ENCODE results near the gene NAT16.
"Not testable (repeated sequence)": the region's sequence is repeated elsewhere in the genome, so short reads cannot be mapped to it uniquely, and the experiment has no call there.

The NAT16 gene

DNA sequence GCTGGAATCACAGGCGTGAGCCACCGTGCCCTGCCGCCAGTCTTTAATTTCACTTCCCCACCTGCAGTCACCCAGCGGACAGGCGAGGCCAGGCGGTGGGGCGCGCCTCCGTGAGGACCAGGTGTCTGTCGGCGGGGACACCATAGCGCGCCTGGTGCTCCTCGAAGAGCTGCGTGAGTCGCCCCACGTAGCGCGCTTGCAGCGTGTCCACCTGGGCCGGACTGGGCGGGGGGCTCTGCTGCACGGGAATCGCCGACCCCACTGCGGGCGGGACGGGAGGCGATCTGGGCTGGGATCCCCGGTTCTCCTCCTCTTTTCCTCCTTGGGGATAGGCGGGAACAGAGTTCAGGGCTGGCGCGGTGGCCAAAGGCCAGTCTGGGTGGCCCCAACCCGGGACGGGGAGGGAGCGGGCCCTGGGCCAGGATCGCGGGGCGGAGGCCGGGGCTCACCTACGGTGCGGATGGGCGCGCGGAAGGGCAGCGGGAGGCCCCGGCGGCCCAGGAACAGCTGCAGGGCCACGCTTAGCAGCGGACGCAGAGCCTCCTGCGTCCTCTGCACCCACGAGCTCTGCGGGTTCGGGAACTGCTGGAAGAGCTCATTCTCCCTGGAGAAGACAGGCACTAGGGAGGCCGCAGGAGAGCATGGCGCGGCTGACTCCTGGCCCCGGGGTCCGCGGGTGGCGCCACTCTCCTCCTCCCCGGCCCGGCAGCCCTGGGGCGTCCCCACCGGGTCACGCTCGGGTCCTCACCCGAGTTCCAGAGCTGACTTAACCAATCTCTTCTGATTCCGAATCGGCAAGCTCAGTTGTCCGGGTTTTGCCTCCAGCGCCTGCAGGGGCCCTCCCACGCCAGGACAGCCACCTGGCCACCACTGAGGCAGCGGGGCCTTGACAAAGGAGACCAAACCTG, 21.9 kb upstream of the NAT16 start:
- no peak for DNase-seq (ENCODE audit: low read depth, low spot score)

DNA sequence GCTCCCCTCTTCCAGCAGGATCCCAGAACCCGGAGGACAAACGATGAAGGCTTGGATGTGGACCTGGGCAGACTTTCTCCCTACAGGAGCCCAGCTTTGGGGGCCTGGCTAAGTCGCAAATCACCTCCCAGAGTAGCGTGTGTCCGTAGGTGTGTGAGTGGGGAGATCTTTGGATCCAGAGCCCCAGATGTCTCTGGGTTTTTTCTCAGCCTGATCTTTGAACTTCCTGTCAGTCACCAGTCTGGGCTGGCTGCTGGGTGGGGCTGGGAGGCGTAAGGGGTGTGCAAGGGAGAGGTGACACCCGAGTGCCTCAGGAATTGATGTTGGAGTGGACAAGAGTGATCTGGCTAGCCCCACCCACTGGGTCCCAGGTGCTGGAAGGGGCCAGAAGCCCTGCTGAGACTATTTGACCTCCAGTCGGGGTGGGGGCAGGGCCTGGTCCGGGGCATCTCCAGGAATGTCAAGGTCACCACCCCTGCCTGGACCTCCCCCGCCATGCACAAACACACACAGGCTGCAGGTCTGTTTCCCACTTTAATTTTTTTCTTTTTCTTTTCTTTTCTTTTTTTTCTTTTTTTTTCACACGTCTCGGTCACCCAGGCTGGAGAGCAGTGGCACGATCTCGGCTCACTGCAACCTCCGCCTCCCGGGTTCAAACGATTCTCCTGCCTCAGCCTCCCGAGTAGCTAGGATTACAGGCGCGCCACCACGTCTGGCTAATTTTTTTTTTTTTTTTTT, 20.9 kb upstream of the NAT16 start, which contains the start of gene MOGAT3:
TSS of gene MOGAT3 (minus strand) at position 175 of the 738 bp plus-strand sequence. CDS start 182 bp downstream, outside the sequence.
- no peak for DNase-seq (ENCODE audit: low read depth, low spot score)

DNA sequence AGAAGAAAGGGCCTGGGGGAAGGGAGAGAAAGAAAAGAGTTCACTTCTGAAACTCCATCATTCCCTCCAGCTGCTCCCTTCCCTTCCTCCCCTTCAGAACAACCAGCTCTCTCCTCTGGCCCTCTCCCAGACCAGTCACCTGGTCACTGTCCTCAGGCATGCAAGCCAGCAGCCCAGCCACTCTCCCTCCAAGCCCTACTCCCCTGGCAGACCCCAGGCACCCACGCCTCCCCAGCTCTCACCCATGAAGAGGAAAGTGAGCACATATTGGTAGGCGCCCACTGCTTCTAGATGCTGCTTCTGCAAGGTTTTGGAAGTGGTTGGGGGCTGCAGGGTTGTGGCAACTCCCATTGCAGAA, 20.4 kb upstream of the NAT16 start:
- no peak for DNase-seq (ENCODE audit: low read depth, low spot score)

DNA sequence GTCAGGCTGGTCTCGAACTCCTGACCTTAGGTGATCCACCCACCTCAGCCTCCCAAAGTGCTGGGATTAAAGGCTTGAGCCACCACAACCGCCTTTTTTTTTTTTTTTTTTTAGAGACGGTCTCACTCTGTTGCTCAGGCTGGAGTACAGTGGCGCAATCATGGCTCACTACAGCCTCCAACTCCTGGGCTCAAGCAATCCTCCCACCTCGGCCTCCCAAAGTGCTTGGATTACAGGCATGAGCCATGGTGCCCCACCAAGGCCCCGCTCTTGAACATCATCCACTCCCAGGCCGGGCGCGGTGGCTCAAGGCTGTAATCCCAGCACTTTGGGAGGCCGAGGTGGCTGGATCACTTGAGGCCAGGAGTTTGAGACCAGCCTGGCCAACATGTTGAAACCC, 19.4 kb upstream of the NAT16 start:
- not testable (repeated sequence) for DNase-seq (ENCODE audit: low read depth, low spot score)

DNA sequence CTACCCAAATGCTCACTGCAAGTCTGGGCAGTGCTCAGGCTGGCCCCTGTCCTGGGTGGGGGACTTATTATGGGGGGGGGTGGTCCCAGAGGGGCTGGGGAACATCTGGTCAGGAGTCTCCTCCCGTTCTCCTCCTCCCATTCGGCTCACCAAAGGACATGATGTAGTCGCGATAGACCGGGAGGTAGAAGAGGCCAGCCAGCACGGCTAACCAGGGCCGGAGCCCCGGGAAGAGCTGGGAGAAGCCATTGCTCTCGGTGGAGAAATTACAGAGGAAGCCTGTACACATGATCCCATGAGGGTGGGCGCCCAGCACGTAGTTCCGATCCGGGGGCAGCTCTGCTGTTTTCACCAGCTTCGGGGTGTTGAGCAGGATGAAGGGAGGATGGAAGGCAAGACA, 18.4 kb upstream of the NAT16 start:
- DNase-seq (ENCODE audit: low read depth, low spot score) = no peak

DNA sequence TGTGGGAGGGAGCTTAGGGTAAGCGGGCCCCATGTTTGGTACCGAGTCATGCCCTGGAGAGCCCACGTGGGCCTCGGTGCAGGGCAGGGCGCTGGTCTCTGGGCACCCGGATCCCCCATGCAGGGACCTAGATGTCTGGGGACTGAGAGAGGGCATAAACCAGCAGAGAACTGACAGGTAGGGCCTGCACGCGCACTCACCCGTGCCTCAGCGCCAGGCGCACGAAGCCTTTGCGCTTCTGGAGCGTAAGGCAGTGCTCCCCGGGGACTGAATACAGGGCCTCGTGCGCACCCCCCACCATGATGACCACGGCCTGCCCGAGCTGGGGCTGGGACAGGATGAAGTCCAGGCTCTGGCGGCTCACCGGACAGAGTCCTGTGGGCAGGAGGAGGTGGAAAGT, 17.9 kb upstream of the NAT16 start:
- no peak for DNase-seq (ENCODE audit: low read depth, low spot score)

DNA sequence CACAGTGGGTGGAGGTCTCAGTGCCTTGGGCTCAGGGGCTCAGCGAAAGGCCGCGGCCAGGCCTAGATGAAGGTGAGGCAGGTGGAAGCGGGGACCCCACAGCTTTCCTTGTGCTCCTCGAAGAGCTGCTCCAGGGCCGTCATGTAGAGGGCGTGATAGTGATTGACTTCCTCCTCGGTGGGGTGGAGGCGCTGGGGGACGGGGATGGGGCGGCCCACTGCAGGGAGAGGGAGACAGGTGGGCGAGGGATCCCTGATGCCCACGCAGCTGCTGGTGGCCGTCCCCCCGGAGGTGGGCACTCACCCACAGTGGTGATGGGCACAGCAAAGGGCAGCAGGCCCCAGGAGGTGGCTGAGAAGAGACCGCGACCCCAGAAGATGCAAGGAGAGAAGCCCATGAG, 15.8 kb upstream of the NAT16 start:
- no peak for DNase-seq (ENCODE audit: low read depth, low spot score)

DNA sequence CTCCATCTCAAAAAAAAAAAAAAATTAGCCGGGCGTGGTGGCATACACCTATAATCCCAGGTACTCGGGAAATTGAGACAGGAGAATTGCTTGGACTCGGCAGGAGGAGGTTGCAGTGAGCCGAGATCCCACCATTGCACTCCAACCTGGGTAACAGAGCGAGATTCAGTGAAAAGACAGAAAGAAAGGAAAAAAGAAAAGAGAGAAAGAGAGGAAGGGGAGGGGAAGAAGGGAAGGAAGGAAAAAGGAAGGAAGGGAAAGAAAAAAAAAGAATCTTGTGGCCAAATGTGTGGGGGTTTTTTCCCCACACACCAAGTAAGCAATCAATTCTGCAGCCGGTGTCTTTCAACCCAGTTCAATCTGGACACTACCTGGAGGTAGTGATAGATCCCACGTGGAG, 9.0 kb upstream of the NAT16 start:
- DNase-seq (ENCODE audit: low read depth, low spot score) = no peak

DNA sequence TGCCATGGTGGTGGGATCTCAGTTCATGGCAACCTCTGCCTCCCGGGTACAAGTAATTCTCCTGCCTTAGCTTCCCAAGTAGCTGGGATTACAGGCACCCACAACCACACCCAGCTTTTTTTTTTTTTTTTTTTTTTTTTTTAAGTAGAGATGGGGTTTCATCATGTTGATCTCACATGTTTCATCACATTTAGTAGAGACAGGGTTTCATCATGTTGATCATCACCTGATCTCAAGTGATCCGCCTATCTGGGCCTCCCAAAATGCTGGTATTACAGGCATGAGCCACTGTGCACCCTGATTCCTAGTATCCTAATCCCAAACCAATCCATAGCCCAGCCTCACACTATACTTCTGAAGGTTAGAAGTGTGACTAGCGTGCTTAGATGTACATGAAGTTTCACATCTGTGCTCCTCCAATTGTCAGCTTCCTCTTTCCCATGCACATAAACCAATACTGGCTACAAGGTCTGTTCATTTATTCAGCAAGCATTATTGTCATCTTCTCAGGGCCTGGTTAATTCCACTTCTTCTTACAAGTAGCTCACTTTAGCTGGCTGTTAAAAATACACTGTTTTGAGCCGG, 6.8 kb upstream of the NAT16 start:
- no peak for DNase-seq (ENCODE audit: low read depth, low spot score)

DNA sequence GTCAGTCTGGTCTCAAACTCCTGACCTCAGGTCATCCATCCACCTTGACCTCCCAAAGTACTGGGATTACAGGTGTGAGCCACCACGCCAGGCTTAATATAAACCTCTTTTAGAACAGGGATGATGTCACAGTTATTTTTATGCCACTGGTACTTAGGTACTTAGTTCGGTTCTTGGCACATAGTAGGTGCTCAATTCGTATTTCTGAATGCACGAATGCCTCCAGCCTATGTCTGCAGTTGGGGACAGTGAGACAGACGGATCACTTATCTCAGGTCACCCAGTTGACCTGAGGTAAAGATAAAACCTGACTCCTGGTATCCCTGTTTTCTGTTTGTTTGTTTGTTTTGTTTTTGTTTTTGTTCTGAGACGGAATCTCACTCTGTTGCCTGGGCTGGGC, 6.1 kb upstream of the NAT16 start:
- DNase-seq (ENCODE audit: low read depth, low spot score) = no peak

DNA sequence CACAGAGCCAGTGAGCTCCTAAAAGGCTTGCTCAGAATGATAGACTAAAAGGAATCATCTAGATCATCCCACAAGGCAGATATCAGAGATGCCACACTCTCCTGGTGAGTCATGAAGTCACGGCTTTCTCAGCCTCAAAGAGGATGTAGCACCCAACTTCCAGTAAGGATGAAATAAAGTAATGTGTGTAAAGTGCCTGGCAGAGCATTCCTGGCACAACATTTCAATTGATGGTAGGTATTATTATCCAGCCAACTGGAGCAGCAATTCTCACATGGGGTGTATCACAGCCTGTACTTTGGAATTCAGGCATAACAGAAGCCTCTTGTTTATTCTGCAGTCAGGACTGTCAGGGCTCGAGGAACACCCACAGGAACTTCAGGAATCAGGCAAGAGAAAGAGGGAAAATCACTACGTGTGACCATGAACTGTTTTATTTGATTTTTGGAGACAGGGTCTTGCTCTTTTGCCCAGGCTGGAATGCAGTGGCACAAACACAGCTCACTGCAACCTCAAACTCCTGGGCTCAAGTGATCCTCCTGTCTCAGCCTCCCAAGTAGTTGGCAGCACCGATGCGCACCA, 5.3 kb upstream of the NAT16 start:
- no peak for DNase-seq (ENCODE audit: low read depth, low spot score)

DNA sequence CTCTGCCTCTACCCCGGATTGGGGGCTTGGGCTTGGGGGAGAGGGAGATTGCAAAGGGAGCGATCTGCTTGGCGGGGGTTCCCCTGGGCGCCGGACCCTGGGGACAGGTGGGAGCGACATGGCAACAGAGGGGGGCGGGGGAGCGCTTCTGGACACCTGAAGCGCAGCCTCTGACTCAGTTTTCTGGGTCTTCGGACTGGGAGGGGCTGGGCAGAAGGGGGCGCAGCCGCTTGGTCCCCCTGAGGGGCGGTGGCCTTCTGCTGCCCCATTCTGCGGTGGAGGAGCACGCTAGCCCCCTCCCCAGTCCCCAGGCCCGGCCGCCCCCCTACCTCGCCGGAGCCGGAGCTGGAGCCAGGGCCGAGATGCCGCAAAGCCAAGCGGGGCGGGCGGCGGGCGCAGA, 380 bp downstream of the NAT16 start:
- DNase-seq (ENCODE audit: low read depth, low spot score) = no peak

DNA sequence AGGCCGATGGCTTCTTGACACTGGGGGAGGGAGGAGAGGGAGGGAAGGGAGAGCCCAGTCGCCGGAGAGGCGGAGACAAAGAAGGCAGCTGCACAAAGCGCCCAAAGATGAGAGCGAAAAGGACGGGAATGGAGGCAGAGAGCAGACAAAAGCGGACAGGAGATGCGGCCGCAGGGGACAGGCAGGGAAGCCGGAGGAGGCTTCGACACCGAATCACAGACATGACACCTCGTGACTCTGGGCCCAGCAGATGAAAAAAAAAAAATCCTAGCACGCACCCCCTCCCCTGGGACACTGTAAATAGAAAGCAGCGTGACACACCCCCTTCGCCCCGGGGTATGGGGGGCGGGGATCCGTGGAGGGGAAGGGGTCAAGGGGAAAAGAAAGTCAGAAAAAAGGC, 976 bp downstream of the NAT16 start:
- DNase-seq (ENCODE audit: low read depth, low spot score) = no peak

DNA sequence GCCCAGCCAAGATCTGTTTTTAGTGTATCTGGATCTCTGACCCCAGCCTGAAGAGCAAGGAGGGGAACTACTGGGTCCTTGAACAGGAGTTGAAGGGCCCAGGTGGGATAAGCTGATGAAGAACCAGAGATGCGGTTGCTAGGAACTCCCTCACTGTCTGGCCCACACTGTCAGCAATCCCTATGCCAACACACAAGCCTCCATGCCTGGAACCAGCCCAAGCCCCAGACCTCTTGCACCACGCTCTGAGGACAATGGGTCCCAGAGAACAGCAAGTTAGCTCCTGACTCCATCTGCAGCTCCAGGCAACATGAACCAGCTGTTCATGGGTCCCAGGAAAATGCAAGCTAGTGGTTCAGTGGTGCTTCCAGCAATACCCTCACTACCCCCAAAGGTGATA, 2.4 kb downstream of the NAT16 start:
- DNase-seq (ENCODE audit: low read depth, low spot score) = no peak

DNA sequence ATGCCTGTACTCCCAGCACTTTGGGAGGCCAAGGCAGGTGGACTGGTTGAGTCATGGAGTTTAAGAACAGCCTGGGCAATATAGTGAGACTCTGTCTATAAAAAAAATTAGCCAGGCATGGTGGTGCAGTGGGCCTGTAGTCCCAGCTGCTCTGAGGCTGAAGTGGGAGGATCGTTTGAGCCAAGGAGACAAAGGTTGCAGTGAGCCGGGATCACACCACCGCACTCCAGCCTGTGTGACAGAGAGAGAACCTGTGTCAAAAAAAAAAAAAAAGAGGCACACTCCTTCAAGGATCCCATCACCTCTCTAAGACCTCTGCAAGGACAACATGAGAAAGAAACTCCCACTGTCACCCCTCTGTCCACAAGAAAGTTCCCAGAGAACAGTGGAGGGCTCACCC, 4.4 kb downstream of the NAT16 start:
- no peak for DNase-seq (ENCODE audit: low read depth, low spot score)

DNA sequence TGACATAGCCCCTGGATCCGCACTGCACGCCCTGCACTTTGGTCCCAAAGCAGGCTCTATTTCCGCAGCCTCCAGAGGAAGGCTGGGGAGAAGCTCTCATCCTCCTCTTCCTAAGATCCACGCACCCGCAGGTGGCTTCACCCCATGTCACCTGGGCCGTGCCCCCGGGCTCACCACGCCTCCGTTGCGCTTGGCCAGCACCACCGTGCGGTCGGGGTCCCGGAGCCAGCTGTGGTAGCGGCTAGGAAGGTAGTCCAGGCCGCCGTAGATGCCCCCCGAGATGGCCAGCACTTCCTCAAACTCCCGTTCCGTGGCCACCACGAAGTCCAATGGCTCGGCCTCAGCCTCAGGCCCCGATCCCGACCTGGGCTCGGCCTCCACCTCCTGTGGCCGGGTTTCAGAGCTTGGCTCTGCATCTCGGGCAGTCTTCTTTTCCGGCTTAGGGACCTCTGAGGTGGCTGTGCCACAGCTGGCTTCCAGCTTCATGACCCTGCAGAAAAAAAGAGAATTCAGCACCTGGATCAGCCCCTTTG, 5.7 kb downstream of the NAT16 start:
- no peak for DNase-seq (ENCODE audit: low read depth, low spot score)

DNA sequence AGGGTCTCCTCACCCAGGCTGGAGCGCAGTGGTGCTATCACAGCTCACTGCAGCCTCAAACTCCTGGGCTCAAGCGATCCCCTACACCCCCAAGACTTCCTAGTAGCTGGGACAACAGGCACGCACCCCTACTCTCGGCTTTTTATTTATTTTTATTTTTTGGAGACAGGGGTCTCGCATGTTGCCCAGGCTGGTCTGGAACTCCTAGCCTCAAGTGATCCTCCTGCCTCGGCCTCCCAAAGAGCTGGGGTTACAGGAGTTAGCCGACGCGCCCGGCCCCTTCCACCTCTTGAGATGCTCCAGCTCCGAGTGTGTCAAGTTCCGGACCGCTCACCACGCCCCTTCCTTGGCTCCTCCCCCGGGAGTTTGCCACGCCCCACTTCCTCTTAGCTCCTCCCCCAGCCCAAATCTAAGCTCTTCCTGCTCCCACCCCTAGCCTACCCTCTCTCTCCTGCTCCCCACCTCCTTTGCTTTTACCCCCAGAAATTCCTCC, 6.3 kb downstream of the NAT16 start:
- DNase-seq (ENCODE audit: low read depth, low spot score) = no peak

DNA sequence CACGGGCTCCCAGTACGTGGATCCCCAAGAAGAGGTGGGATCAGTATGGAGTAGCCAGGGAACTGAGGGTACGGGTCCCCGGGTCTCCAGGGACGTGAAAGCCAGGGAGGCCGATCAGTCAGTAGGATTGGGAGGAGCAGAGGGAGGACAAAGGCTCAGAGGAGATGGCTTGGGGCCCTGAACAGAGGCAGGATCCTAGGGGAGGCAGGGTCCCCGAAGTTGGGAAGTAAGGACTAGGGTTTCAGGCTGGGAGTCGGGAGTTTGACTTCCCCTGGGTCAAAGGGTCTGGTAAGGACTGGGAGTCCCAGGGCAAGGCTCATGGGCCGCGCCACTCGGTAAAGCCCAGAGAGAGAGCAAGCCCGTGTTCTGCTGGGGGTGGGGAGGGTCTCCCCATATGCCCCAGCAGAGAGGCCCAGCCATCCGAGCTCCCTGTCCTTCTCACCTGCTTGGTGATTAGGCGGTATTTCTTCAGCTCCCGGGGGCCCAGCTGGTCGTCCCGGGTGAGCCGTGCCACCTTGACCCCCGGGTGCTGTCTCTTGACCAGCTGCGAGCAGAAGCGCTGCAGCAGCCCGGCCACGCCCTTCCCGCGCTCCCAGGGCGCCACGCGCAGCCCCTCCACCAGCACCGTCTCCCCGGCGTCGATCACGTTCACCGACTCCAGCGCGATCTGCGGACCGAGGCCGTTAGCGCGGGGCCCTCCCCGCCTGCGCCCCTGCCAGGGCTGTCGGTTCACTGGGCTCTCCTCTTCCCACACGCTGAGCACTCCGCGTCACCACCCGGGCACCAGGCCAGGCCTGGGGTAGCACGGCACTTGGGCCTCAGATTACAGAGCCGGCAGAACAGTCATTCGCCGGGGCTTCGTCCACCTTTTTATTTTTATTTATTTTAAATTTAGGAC, 7.0 kb downstream of the NAT16 start:
- DNase-seq (ENCODE audit: low read depth, low spot score) = no peak

DNA sequence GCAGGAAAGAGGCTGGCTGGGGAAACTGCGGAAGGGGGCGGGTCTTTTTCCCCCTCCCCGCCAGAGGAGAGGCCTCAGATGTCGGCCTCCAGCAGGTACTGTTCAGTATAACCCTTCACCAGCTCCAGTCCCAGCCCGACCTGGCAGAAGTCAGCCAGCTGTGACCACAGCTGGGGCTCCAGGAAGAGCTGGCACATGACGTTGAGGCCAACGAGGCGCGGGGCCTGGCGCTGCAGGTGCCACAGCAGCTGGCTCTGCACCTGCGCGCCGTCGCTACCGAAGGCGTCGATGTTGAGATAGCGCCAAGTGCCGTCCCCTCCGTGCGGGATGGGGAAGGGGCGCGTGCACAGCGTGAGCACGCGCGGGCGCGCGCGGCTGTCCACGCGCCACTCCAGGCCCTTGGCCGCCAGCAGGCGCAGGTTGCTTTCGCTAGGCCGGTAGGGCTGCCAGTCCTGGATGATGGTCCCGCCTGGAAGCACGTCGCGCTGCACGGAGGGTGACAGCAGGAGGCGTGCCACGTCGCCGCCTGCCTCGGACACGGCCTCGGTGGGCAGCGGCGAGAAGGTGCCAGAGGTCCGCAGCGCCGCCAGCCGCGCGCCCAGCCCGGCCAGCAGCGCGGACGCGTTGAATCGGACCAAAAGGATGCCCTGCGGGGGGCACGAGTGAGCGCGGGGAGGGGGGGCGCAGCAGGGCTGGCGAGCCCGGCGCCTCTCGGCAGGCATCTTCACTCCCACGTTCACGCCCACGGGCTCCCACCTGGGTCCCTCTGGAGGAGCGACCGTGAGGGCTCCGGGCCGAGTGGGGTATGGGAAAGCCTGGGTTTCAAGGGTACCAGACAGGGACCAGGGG, 7.9 kb downstream of the NAT16 start:
- DNase-seq (ENCODE audit: low read depth, low spot score) = no peak

DNA sequence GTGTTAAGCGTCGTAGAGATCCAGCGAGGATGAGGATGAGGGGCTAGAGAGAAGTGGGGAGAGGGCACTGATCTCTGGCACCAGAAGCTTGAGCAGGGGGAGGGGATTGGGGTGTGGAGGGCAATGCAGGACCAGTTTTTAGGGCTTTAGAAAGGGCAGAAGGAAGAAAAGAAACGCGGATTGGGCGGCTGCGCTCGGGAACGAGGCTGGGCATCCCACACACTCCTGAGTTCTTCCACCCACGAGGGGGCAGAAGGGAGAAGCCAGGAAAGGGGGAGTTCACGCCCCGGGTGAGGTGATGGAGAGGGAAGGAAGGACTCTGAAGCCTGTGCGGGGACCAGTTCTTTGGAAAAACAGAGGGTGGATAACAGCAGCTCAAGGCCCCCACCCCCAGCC, 8.7 kb downstream of the NAT16 start:
- DNase-seq (ENCODE audit: low read depth, low spot score) = no peak
